Adipose tissue (tissue), 3 donors: Measurements from ENCODE around the gene ADAMTSL3. TPM values are rescaled to one million over a fixed set of nuclear protein-coding genes. Genes with fewer than 3 reads are reported as not detected.

Experiments used
- H3K27ac ChIP-seq: one replicate; pipeline ENCODE4 v1.5.1; 2013; ENCODE audit warnings: low read depth, low read length
- WGBS, 3 donors: extraction: QIAGEN DNeasy Blood & Tissue Kit; methylation state at CpG; one replicate each; pipeline ENCODE4 v1.1.7; 2013; 5-methylcytosine and 5-hydroxymethylcytosine counted together
- polyA plus RNA-seq, 3 donors: library from polyadenylated mRNA; stranded (reverse); fragments of 200-250 nt; gene quantifications; one replicate each; pipeline ENCODE4 v1.2.3, GENCODE V29; 2013
- donor health status: healthy with polysubstance abuse.
- donor health status: Bipolar disorder and iron deficiency.
- donor health status: healthy.

Gene ADAMTSL3
- polyA plus RNA-seq, 3 donors: 2.3 to 7.9 (median 3.7) TPM

GRCh38 chr15:83846847-83847246, 192.9 kb downstream of the ADAMTSL3 start:
- 43 to 78% (median 55%) methylated on average over 3 of the region's 3 CpGs for WGBS, 3 donors
- H3K27ac ChIP-seq: no peak overlapping the region

DNA sequence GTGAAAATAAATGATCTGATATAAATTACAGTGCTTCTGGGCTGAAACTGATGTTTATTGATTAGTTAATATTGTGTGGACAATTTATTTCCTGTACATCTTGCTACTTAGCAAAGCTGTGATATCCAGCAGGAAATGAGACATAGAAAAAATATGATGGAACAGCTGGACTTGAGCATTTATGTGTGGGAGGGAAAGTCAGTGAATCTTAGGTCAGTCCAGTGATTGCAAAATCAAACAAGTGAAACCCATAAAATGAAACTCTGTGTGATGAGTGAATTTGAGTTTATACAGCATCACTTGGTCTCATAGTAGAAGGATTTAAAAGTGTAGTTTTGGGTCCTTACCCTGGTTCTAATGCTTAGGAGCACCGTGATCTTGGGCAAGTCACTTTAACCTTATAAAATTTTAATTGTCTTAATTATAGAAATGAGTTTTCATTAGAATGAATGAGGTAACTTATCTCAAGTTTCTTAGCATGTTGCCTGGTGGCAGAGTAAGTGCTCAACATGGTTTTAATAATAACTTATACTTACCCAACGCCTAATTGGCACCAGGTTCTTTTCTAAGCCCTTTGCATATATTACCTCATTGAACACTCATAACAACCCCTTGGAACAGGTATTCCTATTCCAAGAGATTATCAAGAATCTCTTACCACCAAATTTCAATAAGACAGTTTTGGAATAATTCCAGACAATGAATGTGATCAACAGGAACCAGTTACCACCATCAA, 194.6 kb downstream of the ADAMTSL3 start:
- 48 to 83% (median 62%) methylated on average over 2 of the region's 2 CpGs for WGBS, 3 donors
- no peak overlapping the region for H3K27ac ChIP-seq

- 48 to 76% (median 52%) methylated on average over 5 of the region's 5 CpGs for WGBS, 3 donors
Measured at GRCh38 chr15:83850015-83850414, 196.1 kb downstream of the ADAMTSL3 start.

GRCh38 chr15:83850501-83851245, 196.8 kb downstream of the ADAMTSL3 start:
- H3K27ac ChIP-seq: no peak overlapping the region
- 67 to 81% (median 70%) methylated on average over 8 of the region's 8 CpGs for WGBS, 3 donors

More at GRCh38 chr15:83850015-83850414, 196.1 kb downstream of the ADAMTSL3 start:
- no peak overlapping the region for H3K27ac ChIP-seq

- WGBS, 3 donors: 94 to 97% (median 96%) methylated on average over 1 of the region's 1 CpG
- H3K27ac ChIP-seq: no peak overlapping the region
Measured at GRCh38 chr15:83853232-83853631, 199.3 kb downstream of the ADAMTSL3 start.

- 71 to 80% (median 77%) methylated on average over 4 of the region's 4 CpGs for WGBS, 3 donors
- no peak overlapping the region for H3K27ac ChIP-seq
Measured at GRCh38 chr15:83854321-83854720, 200.4 kb downstream of the ADAMTSL3 start.

GRCh38 chr15:83854950-83855707, 201.2 kb downstream of the ADAMTSL3 start:
- WGBS, 3 donors: 44 to 84% (median 83%) methylated on average over 3 of the region's 3 CpGs

DNA sequence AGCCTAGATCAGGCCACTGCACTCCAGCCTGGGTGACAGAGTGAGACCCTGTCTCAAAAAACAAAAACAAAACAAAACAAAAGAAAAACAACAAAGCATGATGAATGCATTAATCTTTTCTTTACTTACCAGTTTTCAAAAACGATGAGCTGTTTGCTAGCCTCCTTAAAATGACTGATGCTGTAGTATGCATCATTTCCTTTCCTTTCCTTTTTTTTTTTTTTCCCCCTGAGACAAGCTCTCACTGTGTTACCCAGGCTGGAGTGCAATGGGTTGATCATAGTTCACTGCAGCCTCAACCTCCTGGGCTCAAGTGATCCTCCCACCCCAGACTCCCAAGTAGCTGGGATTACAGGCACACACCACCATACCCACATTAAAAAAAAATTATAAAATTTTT, 202.0 kb downstream of the ADAMTSL3 start:
- 37 to 63% (median 58%) methylated on average over 1 of the region's 1 CpG for WGBS, 3 donors

More at GRCh38 chr15:83854950-83855707, 201.2 kb downstream of the ADAMTSL3 start:
- H3K27ac ChIP-seq: no peak overlapping the region

DNA sequence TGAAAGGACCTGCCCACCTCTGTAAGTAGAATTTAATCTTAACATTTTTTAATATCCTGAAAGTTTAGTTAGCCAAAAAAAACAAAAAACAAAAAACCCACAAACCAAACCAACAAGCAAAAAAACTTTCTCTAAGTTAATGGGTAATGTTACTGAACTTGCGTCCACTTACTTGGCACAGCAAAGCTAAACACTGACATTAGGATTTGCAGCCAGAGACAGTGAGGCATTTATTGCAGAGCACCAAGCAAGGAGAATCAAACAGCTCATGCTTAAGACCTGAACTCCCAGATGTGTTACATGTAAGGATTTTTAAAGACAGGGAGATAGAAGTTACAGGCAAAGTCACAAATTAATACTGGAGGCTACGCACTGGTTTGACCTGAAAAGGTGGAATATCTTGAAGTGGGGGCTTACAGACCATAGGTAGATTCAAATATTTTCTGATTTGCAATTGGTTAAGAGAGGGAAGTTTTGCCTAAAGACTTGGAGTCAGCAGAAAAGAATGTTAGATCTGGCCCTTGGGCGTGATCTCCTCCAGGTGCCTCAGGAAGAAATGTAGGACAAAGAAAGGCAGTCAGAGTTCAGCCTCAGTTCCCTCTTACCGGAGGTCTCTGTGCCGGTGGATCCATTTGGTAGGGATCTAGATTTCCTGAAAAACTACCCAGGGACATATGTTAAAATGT, 205.0 kb downstream of the ADAMTSL3 start:
- H3K27ac ChIP-seq: no peak overlapping the region
- 87 to 91% (median 88%) methylated on average over 5 of the region's 5 CpGs for WGBS, 3 donors

More for the DNA sequence above, 202.0 kb downstream of the ADAMTSL3 start:
- no peak overlapping the region for H3K27ac ChIP-seq

- no peak overlapping the region for H3K27ac ChIP-seq
- WGBS, 3 donors: 48 to 62% (median 48%) methylated on average over 1 of the region's 1 CpG
Measured at GRCh38 chr15:83866692-83867091, 212.8 kb downstream of the ADAMTSL3 start.

GRCh38 chr15:83869341-83869740, 215.4 kb downstream of the ADAMTSL3 start:
- whole genome bisulfite sequencing, 3 donors: 57 to 62% (median 61%) methylated on average over 4 of the region's 4 CpGs

GRCh38 chr15:83871808-83872559, 218.1 kb downstream of the ADAMTSL3 start:
- WGBS, 3 donors: 50 to 63% (median 55%) methylated on average over 7 of the region's 7 CpGs
- H3K27ac ChIP-seq: no peak overlapping the region

More at GRCh38 chr15:83869341-83869740, 215.4 kb downstream of the ADAMTSL3 start:
- no peak overlapping the region for H3K27ac ChIP-seq

GRCh38 chr15:83873966-83874365, 220.0 kb downstream of the ADAMTSL3 start:
- 78 to 87% (median 82%) methylated on average over 4 to 7 of the region's 7 CpGs for WGBS, 3 donors
- H3K27ac ChIP-seq: no peak overlapping the region

DNA sequence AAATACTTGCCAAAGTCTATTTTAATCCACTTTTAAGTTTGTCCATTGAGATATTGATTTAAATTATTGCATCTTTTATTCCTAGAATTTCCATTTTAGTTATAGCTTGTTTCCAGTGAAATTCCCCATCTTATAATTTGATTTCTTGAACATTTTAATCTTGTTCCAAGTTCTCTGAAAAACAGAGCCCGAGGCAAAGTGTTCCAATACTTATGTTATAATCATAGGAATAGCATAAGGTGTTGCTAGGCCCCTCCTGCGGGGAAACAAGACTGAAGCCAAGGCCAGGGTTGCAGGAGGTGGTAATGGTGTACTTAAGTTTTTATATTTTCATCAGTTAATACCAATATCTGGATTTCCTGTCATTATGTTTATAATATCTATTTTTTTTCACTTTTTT, 226.6 kb downstream of the ADAMTSL3 start:
- no peak overlapping the region for H3K27ac ChIP-seq
- 56 to 94% (median 92%) methylated on average over 2 of the region's 2 CpGs for WGBS, 3 donors

- H3K27ac ChIP-seq: no peak overlapping the region
- 46 to 99% (median 92%) methylated on average over 3 of the region's 3 CpGs for WGBS, 3 donors
Measured at GRCh38 chr15:83881156-83881555, 227.2 kb downstream of the ADAMTSL3 start.

DNA sequence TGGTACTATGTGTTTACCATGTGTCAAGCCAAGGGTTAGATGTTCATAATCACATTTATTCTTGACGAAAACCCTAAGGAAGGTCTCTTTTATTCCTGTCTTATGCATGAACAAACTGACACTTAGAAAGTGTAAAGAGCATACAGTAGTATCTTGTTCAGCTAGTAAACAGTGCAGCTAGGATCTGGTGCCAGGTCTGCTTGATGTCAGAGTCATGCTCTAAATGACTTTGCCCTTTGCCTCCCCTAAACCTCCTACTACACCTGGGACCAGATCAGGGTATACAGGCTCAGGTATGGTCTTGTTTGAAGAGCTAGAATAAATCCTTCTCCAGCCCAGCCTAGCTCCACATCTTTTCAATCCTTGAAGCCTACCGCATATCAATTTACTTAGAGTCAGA, 232.4 kb downstream of the ADAMTSL3 start:
- WGBS, 3 donors: 66 to 95% (median 94%) methylated on average over 2 of the region's 2 CpGs
- H3K27ac ChIP-seq: no peak overlapping the region

DNA sequence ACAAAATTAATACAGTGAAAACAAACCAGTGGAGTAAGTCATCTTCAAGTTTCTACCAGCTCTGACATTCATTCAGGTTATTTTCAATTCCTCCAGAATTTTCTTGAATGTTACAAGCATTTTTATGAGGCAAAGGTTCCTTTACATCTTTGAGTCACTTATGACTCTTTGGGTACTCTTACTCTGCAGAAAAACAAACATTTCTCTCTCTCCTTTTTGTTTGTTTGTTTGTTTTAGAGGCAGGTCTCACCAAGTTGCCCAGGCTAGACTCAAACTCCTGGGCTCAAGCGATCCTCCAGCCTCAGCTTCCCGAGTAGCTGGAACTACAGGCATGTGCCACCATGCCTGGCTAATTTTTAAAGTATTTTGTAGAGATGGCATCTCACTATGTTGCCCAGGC, 233.5 kb downstream of the ADAMTSL3 start:
- no peak overlapping the region for H3K27ac ChIP-seq
- 89 to 95% (median 93%) methylated on average over 2 of the region's 2 CpGs for WGBS, 3 donors

DNA sequence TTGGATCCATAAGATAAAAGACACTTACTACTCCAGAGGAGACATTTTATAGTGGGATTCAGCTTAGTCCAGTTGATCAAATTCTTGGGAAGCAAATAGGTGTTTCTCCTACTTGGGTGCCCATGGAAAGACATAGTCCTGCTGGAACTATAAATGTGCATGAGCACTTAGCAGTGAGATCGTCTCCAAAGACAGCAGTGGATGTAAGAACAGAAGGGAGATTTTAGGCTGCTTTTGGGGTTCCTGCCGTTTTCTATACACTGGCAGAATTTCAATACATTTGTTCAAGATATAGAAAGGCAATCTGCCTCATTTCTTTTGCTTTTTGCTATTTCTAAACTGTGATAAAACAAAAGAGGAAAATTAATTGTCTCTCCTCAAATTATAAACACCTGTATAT, 234.0 kb downstream of the ADAMTSL3 start:
- WGBS, 3 donors: 84 to 93% (median 86%) methylated on average over 2 of the region's 2 CpGs

More for the DNA sequence above, 234.0 kb downstream of the ADAMTSL3 start:
- H3K27ac ChIP-seq: no peak overlapping the region
